GM12801 (cell line): ENCODE results near the gene IL13.

ENCODE experiments used
- TF ChIP-seq, protein P1 (sequence below): IDR thresholded peaks from one replicate; pipeline ENCODE4 v1.5.1; 2011; ENCODE audit warnings: control low read depth; ENCODE audit not compliant: insufficient read length; ENCODE audit errors: extremely low read depth

Gene IL13

DNA sequence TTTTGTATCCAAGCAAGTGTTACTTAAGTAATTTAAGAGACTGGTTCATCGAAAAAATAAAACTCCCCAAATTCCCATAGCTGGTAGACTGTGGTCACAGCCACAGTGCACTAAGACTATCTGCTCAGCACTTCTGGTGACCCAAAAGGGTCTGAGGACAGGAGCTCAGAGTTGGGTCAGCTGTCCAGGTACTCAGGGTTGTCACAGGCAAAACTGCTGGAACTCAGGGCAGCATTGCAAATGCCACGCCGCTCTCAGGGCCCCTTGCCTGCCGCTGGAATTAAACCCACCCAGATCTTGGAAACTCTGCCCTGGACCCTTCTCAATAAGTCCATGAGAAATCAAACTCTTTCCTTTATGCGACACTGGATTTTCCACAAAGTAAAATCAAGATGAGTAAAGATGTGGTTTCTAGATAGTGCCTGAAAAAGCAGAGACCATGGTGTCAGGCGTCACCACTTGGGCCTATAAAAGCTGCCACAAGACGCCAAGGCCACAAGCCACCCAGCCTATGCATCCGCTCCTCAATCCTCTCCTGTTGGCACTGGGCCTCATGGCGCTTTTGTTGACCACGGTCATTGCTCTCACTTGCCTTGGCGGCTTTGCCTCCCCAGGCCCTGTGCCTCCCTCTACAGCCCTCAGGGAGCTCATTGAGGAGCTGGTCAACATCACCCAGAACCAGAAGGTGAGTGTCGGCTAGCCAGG lies at the start of gene IL13:
TSS of gene IL13 (plus strand) at position 498 of the 705 bp plus-strand sequence. CDS start at position 512, 14 bp downstream.
- TF ChIP-seq, protein P1, sequence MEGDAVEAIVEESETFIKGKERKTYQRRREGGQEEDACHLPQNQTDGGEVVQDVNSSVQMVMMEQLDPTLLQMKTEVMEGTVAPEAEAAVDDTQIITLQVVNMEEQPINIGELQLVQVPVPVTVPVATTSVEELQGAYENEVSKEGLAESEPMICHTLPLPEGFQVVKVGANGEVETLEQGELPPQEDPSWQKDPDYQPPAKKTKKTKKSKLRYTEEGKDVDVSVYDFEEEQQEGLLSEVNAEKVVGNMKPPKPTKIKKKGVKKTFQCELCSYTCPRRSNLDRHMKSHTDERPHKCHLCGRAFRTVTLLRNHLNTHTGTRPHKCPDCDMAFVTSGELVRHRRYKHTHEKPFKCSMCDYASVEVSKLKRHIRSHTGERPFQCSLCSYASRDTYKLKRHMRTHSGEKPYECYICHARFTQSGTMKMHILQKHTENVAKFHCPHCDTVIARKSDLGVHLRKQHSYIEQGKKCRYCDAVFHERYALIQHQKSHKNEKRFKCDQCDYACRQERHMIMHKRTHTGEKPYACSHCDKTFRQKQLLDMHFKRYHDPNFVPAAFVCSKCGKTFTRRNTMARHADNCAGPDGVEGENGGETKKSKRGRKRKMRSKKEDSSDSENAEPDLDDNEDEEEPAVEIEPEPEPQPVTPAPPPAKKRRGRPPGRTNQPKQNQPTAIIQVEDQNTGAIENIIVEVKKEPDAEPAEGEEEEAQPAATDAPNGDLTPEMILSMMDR = no peak

DNA sequence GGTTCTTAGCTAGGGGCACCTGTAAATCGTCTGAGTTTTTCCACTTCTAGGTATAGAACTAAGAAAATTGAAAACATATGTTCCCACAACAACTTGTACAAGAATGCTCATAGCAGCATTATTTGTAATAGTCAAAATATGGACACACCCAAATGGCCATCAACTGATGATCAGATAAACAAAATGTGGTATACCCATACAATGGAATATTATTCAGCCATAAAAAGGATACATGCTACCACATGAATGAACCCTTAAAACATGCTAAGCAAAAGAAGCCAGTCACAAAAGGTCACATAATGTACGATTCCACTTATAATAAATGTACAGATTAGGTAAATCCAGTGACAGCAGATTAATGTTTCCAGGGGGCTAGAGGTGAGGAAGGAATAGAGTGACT lies 46.0 kb upstream of the IL13 start:
- TF ChIP-seq, protein P1 = no peak

- TF ChIP-seq, protein P1 = no peak
Observed at GRCh38 chr5:132612846-132613245, 45.1 kb upstream of the IL13 start.

DNA sequence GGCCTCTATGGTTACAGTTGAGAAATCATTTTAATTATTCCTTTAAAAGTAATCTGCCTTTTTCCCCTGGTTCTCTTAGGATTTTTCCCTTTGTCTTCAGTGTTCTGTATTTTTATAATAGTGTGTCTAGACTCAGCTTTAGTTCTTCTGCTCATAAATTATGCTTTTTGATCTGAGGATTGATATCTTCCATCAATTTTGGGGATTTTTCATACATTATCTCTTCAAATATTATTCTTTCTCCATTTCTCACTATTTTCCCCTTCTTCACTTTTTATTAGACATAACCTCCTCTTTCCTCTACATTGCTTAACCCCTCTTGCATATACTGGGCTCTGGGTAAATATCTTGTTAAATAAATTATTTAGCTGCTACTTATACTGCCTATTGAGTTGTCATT lies 36.3 kb upstream of the IL13 start:
- TF ChIP-seq, protein P1 = no peak

DNA sequence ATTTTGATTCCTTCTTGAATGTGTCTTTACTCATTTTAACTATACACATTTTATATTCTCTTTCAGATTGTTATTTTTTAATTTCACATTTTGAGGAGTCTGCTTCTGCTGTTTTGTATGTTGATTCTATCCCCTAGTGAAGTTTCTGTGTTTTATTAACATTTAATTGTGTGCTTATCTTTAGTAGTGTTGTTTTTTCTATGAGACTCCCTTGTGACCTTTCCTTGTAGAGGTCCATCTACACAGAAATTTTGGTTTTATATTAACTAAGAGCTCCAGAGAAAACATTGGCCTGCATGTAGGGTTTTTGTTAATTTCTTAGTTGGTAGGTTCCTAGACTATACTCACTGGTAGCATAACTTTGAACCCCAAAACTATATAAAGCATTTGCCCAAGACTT lies 35.4 kb upstream of the IL13 start:
- TF ChIP-seq, protein P1 = no peak

DNA sequence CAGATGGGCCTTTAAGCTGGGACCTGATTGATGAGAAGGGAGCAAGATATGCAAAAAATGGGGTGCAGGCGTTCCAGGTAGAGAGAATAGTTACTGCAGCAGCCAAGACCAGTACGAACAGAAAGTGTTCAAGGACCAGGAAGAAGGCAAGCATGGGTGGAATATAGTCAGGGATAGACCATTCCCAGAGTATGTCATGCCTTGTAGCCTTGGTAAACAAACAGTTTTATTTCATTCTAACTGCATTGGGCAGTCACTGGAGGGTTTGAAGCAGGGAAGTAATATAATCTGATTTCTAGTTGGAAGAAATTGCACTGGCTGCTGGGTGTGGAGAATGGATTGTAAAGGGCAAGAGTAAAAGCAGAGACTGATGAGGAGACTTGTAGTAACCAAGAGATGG lies 30.5 kb upstream of the IL13 start:
- TF ChIP-seq, protein P1 = no peak

GRCh38 chr5:132628814-132629213 lies 29.2 kb upstream of the IL13 start:
- TF ChIP-seq, protein P1 = no peak
